ENCODE results near the gene RNF224.

RNF224 gene

GRCh38 chr9:137271696-137272076 lies 44.4 kb downstream of the RNF224 start:
- CTCF ChIA-PET, result interaction anchor here (0.8 kb wide), 1 partner anchor 9 kb away, joined by 3 read pairs; no protein-coding TSS in a partner anchor
- H3K4me3 ChIP-seq (ENCODE audit: low read depth, low read length), result no peak overlapping the region
- no peak for TF ChIP-seq CTCF (IDR thresholded peaks at IDR 0.05; ENCODE audit: insufficient read depth, low read length, missing control alignments)
- DNase-seq (ENCODE audit: low read depth, low spot score), result no peak
- POLR2A ChIA-PET, result no interaction called here

- TF ChIP-seq CTCF (IDR thresholded peaks at IDR 0.05; ENCODE audit: insufficient read depth, low read length, missing control alignments), result no peak
- DNase-seq (ENCODE audit: low read depth, low spot score), result no peak
- no peak overlapping the region for H3K4me3 ChIP-seq (ENCODE audit: low read depth, low read length)
- POLR2A ChIA-PET, result interaction anchor here (0.8 kb wide), 1 partner anchor 32 kb away, joined by 3 read pairs; no protein-coding TSS in a partner anchor
- CTCF ChIA-PET, result interaction anchor here (2.2 kb wide), 1 partner anchor 35 kb away, joined by 5 read pairs; no protein-coding TSS in a partner anchor
Measured at GRCh38 chr9:137272241-137273094, 45.2 kb downstream of the RNF224 start.

- DNase-seq (ENCODE audit: low read depth, low spot score), result no peak
- POLR2A ChIA-PET, result interaction anchor here (0.8 kb wide), 1 partner anchor 32 kb away, joined by 3 read pairs; no protein-coding TSS in a partner anchor
- CTCF ChIA-PET, result interaction anchor here (1.0 to 2.2 kb wide), 3 partner anchors 8 to 46 kb away, joined by 3 to 5 read pairs (median 3); partner anchors contain the start of gene RNF224
- no peak for TF ChIP-seq CTCF (IDR thresholded peaks at IDR 0.05; ENCODE audit: insufficient read depth, low read length, missing control alignments)
- H3K4me3 ChIP-seq (ENCODE audit: low read depth, low read length), result no peak overlapping the region
Measured at GRCh38 chr9:137273095-137273490, 45.8 kb downstream of the RNF224 start.

- ChIA-PET POLR2A (interaction anchor here (1.2 to 1.4 kb wide), 2 partner anchors 9 to 33 kb away, joined by 3 to 4 read pairs; partner anchors contain the start of gene TUBB4B), CTCF (interaction anchor here (0.8 to 2.2 kb wide), 4 partner anchors 9 to 47 kb away, joined by 3 to 5 read pairs (median 3); partner anchors contain the start of gene RNF224)
- TF ChIP-seq CTCF (IDR thresholded peaks at IDR 0.05; ENCODE audit: insufficient read depth, low read length, missing control alignments), result no peak
- DNase-seq (ENCODE audit: low read depth, low spot score), result no peak
- H3K4me3 ChIP-seq (ENCODE audit: low read depth, low read length), result no peak overlapping the region
Measured at GRCh38 chr9:137273611-137274320, 46.5 kb downstream of the RNF224 start.

GRCh38 chr9:137275203-137275587 lies 47.9 kb downstream of the RNF224 start:
- DNase-seq (ENCODE audit: low read depth, low spot score), result no peak
- H3K4me3 ChIP-seq (ENCODE audit: low read depth, low read length), result no peak overlapping the region
- ChIA-PET CTCF (no interaction called here), POLR2A (interaction anchor here (1.4 kb wide), 1 partner anchor 10 kb away, joined by 3 read pairs; no protein-coding TSS in a partner anchor)
- TF ChIP-seq CTCF (IDR thresholded peaks at IDR 0.05; ENCODE audit: insufficient read depth, low read length, missing control alignments), result no peak
